Measurements from ENCODE around the gene NPIPA5.

GRCh38 chr16:15425861-15426260 lies 47.8 kb upstream of the NPIPA5 start:
- no peak for TF ChIP-seq CTCF (IDR thresholded peaks at IDR 0.05)
- TF ChIP-seq EP300 (IDR thresholded peaks at IDR 0.05), result no peak
- no peak for TF ChIP-seq POLR2A (IDR thresholded peaks at IDR 0.05)

Data from sigmoid colon (tissue), 4 donors.